Activated T-cell treated with anti-CD3 and anti-CD28 coated beads, Interleukin-2, amount 50 U/mL, for 72 hours (primary cell): ENCODE data around the gene SCGB3A2. TPM values are rescaled to one million over a fixed set of nuclear protein-coding genes. Genes with fewer than 3 reads are reported as not detected.
"Not testable (repeated sequence)": the region's sequence is repeated elsewhere in the genome, so short reads cannot be mapped to it uniquely, and the experiment has no call there.

Source experiments
- ATAC-seq, 2 donors: fragments of 150-1000 bp; cut with Tn5 transposase; replicated peaks in 1 of 2; 2 replicates each; pipeline ENCODE4 v1.10.0; 2021; ENCODE audit warnings: moderate library complexity in 2 of 2, mild to moderate bottlenecking in 1 of 2
- DNase-seq, 2 donors: peaks; one replicate each; pipeline ENCODE4 v3.0.0; 2021 to 2022; ENCODE audit warnings: mixed read lengths in 1 of 2
- H3K27ac Mint-ChIP-seq: one replicate; pipeline ENCODE4 v1.8.0; 2022; ENCODE audit warnings: mild to moderate bottlenecking, moderate library complexity, mixed read lengths
- H3K27me3 Mint-ChIP-seq: one replicate; pipeline ENCODE4 v1.8.0; 2022; ENCODE audit warnings: low read depth, mixed read lengths
- H3K36me3 Mint-ChIP-seq, 2 donors: one replicate each; pipeline ENCODE4 v1.8.0; 2022; ENCODE audit warnings: mixed read lengths in 2 of 2, mild to moderate bottlenecking in 1 of 2; ENCODE audit not compliant: insufficient read depth in 2 of 2
- H3K4me1 Mint-ChIP-seq: one replicate; pipeline ENCODE4 v1.8.0; 2022; ENCODE audit warnings: low read depth, mixed read lengths
- H3K4me3 Mint-ChIP-seq, 2 donors: one replicate each; pipeline ENCODE4 v1.8.0; 2022; ENCODE audit warnings: mild to moderate bottlenecking in 2 of 2, mixed read lengths in 2 of 2, moderate library complexity in 2 of 2
- H3K9me3 Mint-ChIP-seq, 2 donors: one replicate each; pipeline ENCODE4 v1.8.0; 2022; ENCODE audit warnings: mixed read lengths in 2 of 2
- total RNA-seq, 2 donors: library from RNA; stranded (reverse); gene quantifications; one replicate each; pipeline ENCODE4 v1.2.3, GENCODE V29; 2022

SCGB3A2 gene
- total RNA-seq, 2 donors from 2014 or later, result not detected

GRCh38 chr5:147874118-147874875 is 4.2 kb upstream of the SCGB3A2 start:
- not testable (repeated sequence) for H3K4me1 Mint-ChIP-seq, H3K9me3 Mint-ChIP-seq, ATAC-seq, DNase-seq, H3K4me3 Mint-ChIP-seq, H3K27ac Mint-ChIP-seq, H3K27me3 Mint-ChIP-seq, H3K36me3 Mint-ChIP-seq

DNA sequence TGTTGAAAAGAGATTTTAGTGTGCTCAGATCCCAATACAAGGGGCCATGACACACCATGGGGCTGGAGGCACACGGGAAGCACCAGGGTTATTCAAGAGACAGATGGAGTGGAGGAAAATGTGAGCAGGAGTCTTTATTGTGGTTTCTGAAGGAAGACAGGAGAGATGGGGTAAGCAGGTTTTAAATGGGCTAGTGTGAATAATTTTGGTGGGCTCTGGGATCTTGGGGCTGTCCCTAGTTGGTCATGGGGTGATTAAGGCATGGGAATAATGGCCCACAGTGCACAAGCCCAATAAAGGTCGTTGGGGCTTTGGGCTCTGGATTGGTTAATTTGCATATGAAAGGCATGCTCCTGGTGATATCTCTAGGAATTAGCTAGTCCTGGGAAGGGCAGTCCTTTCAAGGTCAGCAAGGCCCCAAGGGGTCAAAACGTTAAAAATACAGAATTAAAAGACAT is 3.6 kb upstream of the SCGB3A2 start:
- no peak for DNase-seq
- no peaks in the 10 kb centered on the region for H3K36me3 Mint-ChIP-seq
- H3K9me3 Mint-ChIP-seq, result no peaks in the 10 kb centered on the region
- no peaks in the 10 kb centered on the region for H3K4me1 Mint-ChIP-seq
- H3K27ac Mint-ChIP-seq, result no peak overlapping the region
- H3K4me3 Mint-ChIP-seq, result no peak overlapping the region
- no peak for ATAC-seq
- H3K27me3 Mint-ChIP-seq, result no peaks in the 10 kb centered on the region

DNA sequence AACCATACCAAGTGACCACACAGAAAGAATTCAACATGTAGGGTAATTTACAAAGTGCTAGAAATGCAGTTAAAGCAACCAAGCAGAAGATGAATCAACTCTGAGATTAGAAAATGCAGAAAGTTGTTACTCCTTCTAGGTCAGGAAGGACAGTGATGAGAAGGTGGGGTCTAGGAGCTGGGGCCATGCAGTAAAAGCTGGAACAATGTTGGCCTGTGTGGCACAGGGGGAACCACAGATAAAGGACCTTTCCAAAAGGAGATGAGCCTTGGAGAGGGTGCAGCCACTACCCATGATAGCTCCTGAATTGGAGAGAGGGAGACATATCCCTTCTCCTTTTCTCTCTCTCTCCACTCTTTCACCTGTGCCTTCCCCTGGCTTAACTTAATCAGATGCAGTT is 2.4 kb upstream of the SCGB3A2 start:
- no peaks in the 10 kb centered on the region for H3K4me1 Mint-ChIP-seq

DNA sequence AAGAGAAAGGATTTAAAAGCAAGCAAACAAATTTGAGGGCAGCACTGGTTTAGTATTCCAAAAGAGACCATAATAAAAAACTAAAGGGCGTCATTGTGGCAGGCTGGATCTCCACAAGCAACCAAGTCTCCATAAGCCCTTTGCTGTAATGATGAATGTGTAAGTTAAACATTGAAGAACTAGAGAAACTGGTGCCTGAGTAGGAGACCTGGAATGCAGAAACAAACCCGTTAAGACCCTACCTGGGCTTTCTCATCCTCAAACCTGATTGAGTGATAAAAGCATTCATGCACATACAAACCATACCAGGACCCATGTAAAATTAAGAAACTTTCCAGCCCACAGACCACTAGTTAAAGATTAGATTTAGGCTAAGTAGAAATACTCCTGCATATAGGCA is 1.9 kb upstream of the SCGB3A2 start:
- no peaks in the 10 kb centered on the region for H3K9me3 Mint-ChIP-seq
- no peaks in the 10 kb centered on the region for H3K27me3 Mint-ChIP-seq
- H3K4me1 Mint-ChIP-seq, result no peaks in the 10 kb centered on the region
- ATAC-seq (no peak), DNase-seq (no peak)
- no peak overlapping the region for H3K4me3 Mint-ChIP-seq
- no peak overlapping the region for H3K27ac Mint-ChIP-seq
- H3K36me3 Mint-ChIP-seq, result no peaks in the 10 kb centered on the region

More for the DNA sequence above, 2.4 kb upstream of the SCGB3A2 start:
- Mint-ChIP-seq H3K9me3 (no peaks in the 10 kb centered on the region), H3K27ac (no peak overlapping the region), H3K4me3 (no peak overlapping the region), H3K36me3 (no peaks in the 10 kb centered on the region), H3K27me3 (no peaks in the 10 kb centered on the region)
- DNase-seq (no peak), ATAC-seq (no peak)

DNA sequence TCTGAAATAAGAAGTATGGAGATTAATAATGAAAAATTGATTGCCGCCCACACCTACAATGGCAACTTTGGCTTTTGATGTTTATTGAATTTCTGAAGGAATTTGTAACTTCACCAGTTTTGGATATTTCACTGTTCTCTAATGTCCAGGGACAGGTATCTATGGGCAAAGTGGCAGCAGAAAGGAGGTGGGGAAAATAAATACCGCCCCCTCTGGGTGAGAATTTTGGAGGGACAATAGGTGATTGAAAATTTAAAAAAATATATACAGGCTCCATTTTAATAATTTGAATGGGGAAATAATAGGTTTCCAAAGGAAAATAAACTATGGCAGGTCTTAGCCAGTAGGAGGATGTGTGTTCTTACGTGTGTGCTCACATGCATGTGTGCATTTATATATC is 1.3 kb downstream of the SCGB3A2 start:
- Mint-ChIP-seq H3K9me3 (no peaks in the 10 kb centered on the region), H3K4me3 (no peak overlapping the region), H3K4me1 (no peaks in the 10 kb centered on the region), H3K36me3 (no peaks in the 10 kb centered on the region), H3K27ac (no peak overlapping the region), H3K27me3 (no peaks in the 10 kb centered on the region)
- DNase-seq, result no peak
- no peak for ATAC-seq

GRCh38 chr5:147880487-147880886 is 2.0 kb downstream of the SCGB3A2 start:
- Mint-ChIP-seq H3K4me1 (no peaks in the 10 kb centered on the region), H3K27ac (no peak overlapping the region), H3K27me3 (no peaks in the 10 kb centered on the region), H3K4me3 (no peak overlapping the region), H3K36me3 (no peaks in the 10 kb centered on the region), H3K9me3 (no peaks in the 10 kb centered on the region)
- no peak for ATAC-seq
- DNase-seq, result no peak

GRCh38 chr5:147882586-147883313 is 4.2 kb downstream of the SCGB3A2 start:
- Mint-ChIP-seq H3K4me3 (no peak overlapping the region), H3K27me3 (no peaks in the 10 kb centered on the region), H3K9me3 (no peaks in the 10 kb centered on the region), H3K4me1 (no peaks in the 10 kb centered on the region), H3K36me3 (no peaks in the 10 kb centered on the region), H3K27ac (no peak overlapping the region)
- no peak for DNase-seq
- ATAC-seq, result no peak

- Mint-ChIP-seq H3K4me3 (no peak overlapping the region), H3K27me3 (peaks cover 6% of the 10 kb centered on the region), H3K27ac (no peak overlapping the region), H3K9me3 (no peaks in the 10 kb centered on the region), H3K36me3 (no peaks in the 10 kb centered on the region), H3K4me1 (no peaks in the 10 kb centered on the region)
- DNase-seq (no peak), ATAC-seq (no peak)
These were observed 8.6 kb downstream of the SCGB3A2 start for GRCh38 chr5:147887026-147887627.

- ATAC-seq, result no peak
- DNase-seq, result no peak
- Mint-ChIP-seq H3K4me3 (no peak overlapping the region), H3K27ac (no peak overlapping the region), H3K36me3 (no peaks in the 10 kb centered on the region), H3K4me1 (no peaks in the 10 kb centered on the region), H3K27me3 (peaks cover 6% of the 10 kb centered on the region), H3K9me3 (no peaks in the 10 kb centered on the region)
These were observed 9.4 kb downstream of the SCGB3A2 start for GRCh38 chr5:147887930-147888329.

DNA sequence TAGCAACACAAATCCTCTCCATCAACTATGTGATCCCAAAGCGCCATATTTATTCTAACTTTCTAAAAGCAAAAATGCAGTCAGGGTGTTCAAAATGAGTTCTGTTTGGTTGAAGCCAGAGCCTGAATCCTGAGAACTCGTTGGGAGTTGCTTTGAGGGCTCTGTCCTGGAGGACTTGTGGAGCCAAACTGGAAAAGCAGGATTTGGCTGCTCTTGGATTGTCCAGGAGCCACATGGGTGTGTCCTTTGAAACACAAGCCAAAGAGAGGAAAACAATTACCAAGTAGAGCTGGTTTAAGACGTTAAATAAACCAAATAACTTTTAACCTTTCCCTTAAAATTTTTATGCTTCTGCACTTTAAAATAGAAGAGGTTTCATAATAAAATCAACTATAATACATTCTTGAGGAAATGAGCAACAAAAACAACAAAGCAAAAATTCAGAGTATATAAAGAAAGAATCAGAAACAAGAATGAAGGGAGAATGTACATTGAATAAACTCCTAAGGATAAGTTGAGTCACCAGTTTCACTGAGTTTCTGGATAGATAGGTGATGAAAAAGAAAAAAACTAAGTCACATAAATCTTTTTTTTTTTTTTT is 14.3 kb downstream of the SCGB3A2 start:
- Mint-ChIP-seq H3K4me3 (no peak overlapping the region), H3K27me3 (peaks cover 6% of the 10 kb centered on the region), H3K36me3 (no peaks in the 10 kb centered on the region), H3K27ac (no peak overlapping the region), H3K4me1 (no peaks in the 10 kb centered on the region), H3K9me3 (no peaks in the 10 kb centered on the region)
- no peak for DNase-seq
- ATAC-seq, result no peak

GRCh38 chr5:147893820-147894219 is 15.3 kb downstream of the SCGB3A2 start:
- no peak for ATAC-seq
- no peaks in the 10 kb centered on the region for H3K9me3 Mint-ChIP-seq
- H3K36me3 Mint-ChIP-seq, result no peaks in the 10 kb centered on the region
- no peak for DNase-seq
- H3K4me1 Mint-ChIP-seq, result no peaks in the 10 kb centered on the region
- peaks cover 6% of the 10 kb centered on the region for H3K27me3 Mint-ChIP-seq
- H3K27ac Mint-ChIP-seq, result no peak overlapping the region
- H3K4me3 Mint-ChIP-seq, result no peak overlapping the region

GRCh38 chr5:147895864-147896263 is 17.4 kb downstream of the SCGB3A2 start:
- ATAC-seq (no peak), DNase-seq (no peak)
- Mint-ChIP-seq H3K4me1 (no peaks in the 10 kb centered on the region), H3K9me3 (no peaks in the 10 kb centered on the region), H3K27me3 (no peaks in the 10 kb centered on the region), H3K4me3 (no peak overlapping the region), H3K36me3 (no peaks in the 10 kb centered on the region), H3K27ac (no peak overlapping the region)

- no peak overlapping the region for H3K27ac Mint-ChIP-seq
- H3K36me3 Mint-ChIP-seq, result no peaks in the 10 kb centered on the region
These were observed 20.4 kb downstream of the SCGB3A2 start for GRCh38 chr5:147898875-147899401.

More at GRCh38 chr5:147898875-147899401, 20.4 kb downstream of the SCGB3A2 start:
- DNase-seq (no peak), ATAC-seq (no peak)
- Mint-ChIP-seq H3K27me3 (no peaks in the 10 kb centered on the region), H3K4me3 (no peak overlapping the region), H3K4me1 (no peaks in the 10 kb centered on the region), H3K9me3 (no peaks in the 10 kb centered on the region)
